ENCODE results near the gene TDRD7.

Gene TDRD7

DNA sequence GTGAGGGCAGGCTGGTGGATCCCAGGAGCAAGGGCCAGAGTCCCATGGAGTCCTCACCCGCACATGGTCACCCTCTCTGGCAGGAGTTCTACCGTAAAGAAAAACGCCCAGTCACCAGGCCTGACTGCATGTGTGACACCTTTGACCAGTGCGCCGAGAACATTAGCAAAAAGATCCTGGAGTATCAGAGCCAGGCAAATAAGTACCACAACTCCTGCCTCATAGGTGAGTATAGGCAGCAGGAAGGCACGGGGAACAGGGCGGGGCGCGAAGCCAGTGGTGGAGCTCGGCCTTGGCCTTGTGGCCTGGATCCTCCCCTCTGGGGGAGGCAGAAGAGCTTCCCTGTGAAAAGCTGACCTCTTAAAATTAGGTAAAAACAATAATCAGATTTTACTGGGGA lies 45.4 kb upstream of the TDRD7 start:
- no peak overlapping the region for H3K27ac ChIP-seq
- TF ChIP-seq CTCF (conservative IDR thresholded peaks at IDR 0.05) (no peak), ZFX (IDR thresholded peaks at IDR 0.05) (no peak)

GRCh38 chr9:97366889-97367288 lies 45.0 kb upstream of the TDRD7 start:
- no peak overlapping the region for H3K27ac ChIP-seq
- TF ChIP-seq ZFX (IDR thresholded peaks at IDR 0.05), result no peak
- TF ChIP-seq CTCF (conservative IDR thresholded peaks at IDR 0.05), result no peak

- no peak overlapping the region for H3K27ac ChIP-seq
- no peak for TF ChIP-seq CTCF (conservative IDR thresholded peaks at IDR 0.05)
- TF ChIP-seq ZFX (IDR thresholded peaks at IDR 0.05), result no peak
These were observed 44.2 kb upstream of the TDRD7 start for GRCh38 chr9:97367729-97368128.

DNA sequence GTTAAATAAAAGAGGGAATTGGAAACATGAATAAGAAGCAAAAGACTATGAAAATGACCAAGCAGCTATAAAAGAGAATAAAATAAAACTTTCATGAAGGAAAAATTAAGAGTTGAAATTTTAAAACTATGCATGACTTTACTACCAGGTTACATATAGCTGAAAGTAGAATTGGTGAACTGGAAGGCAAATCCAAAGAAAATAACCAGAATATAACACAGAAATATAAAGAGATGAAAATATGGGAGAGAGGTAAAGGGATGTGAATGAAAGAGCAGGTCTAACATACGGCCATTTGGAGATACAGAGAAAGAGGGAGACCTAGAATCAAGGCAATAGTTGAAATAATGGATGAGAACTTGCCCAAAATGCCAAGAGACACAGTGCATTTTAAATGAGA lies 42.9 kb upstream of the TDRD7 start:
- TF ChIP-seq CTCF (conservative IDR thresholded peaks at IDR 0.05) (no peak), ZFX (IDR thresholded peaks at IDR 0.05) (no peak)
- no peak overlapping the region for H3K27ac ChIP-seq

- TF ChIP-seq CTCF (conservative IDR thresholded peaks at IDR 0.05) (no peak), ZFX (IDR thresholded peaks at IDR 0.05) (no peak)
- no peak overlapping the region for H3K27ac ChIP-seq
These were observed 39.3 kb upstream of the TDRD7 start for GRCh38 chr9:97372580-97372979.

GRCh38 chr9:97373331-97373730 lies 38.6 kb upstream of the TDRD7 start:
- H3K27ac ChIP-seq, result no peak overlapping the region
- no peak for TF ChIP-seq ZFX (IDR thresholded peaks at IDR 0.05)

DNA sequence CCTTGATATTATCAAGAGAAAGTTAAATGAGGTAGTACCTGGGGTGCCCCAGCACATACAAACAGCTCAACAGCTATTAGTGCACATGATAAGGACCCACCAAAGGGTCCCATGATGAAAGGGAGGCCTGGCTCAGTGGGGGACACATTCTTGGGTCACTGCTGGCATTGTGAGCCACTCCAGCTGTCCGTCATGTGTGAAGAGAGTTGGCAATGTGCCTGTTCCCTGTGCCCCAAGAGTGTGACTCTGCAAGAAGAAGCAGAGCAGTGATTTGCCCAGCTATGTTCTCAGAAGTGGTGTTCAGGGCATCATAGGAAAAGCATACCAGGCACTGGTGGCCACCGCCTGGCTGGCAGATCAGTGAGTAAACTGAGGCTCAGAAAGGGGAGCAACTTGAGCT lies 37.1 kb upstream of the TDRD7 start:
- no peak overlapping the region for H3K27ac ChIP-seq
- TF ChIP-seq CTCF (conservative IDR thresholded peaks at IDR 0.05) (no peak), ZFX (IDR thresholded peaks at IDR 0.05) (no peak)

GRCh38 chr9:97376902-97377301 lies 35.0 kb upstream of the TDRD7 start:
- H3K27ac ChIP-seq, result no peak overlapping the region
- TF ChIP-seq CTCF (conservative IDR thresholded peaks at IDR 0.05) (no peak), ZFX (IDR thresholded peaks at IDR 0.05) (no peak)

All from C4-2B (cell line).